OCI-LY1 (cell line): Measurements from ENCODE around the gene ZNHIT1.

Source experiments
- EZH2 ChIP-seq: fragments of 200-600 bp; sonication (generic), shearing (Covaris generic); IDR thresholded peaks from 2 replicates; pipeline ENCODE4 v1.8.0; 2017; ENCODE audit warnings: borderline replicate concordance, mixed run types, mild to moderate bottlenecking, antibody characterized with exemption, low read length, moderate library complexity, mixed read lengths
- TF ChIP-seq, protein P1 (sequence below): fragments of 200-600 bp; sonication (generic), shearing (Covaris generic); IDR thresholded peaks from 2 replicates; pipeline ENCODE4 v1.5.1; 2017; ENCODE audit warnings: mild to moderate bottlenecking, antibody characterized with exemption, low read length, moderate library complexity, mixed read lengths

DNA sequence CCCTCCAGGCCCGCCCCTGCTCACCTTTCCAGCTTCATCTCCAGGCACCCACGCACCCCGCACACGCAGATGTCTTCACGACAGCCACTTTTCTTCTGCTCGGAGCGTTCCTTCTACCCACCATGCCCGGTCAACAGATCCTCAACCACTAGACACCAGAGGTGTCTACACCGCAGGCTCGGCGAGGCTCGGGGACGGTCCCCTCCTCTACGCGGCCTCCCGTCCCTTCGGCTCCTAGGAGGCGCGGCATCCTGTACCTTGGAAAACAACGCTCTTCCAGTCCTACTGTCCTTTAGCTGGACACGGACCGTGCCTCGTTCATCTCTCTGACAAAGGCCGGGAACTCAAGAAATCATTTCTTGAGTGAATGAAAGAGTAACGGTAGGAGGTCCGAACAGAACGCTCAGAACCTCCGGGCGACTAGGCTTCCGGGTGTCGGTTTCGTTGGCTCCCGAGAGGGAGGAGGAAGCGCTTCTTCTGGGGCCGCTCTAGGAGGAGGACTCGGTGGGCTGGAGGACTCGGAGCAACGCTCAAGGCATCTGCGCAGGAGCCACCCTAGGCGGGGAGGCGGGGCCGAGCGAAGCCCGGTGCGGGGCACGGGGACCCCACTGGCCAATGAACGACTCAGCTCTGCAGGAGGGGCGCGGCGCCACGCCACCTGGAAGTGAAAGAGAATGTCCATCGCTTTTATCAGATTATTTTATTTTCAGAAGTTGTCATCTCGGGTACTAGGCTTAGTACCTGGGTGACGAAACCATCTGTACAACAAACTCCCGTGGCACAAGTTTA is 34.1 kb downstream of the ZNHIT1 start:
- TF ChIP-seq EZH2 = no peak
- TF ChIP-seq, protein P1, sequence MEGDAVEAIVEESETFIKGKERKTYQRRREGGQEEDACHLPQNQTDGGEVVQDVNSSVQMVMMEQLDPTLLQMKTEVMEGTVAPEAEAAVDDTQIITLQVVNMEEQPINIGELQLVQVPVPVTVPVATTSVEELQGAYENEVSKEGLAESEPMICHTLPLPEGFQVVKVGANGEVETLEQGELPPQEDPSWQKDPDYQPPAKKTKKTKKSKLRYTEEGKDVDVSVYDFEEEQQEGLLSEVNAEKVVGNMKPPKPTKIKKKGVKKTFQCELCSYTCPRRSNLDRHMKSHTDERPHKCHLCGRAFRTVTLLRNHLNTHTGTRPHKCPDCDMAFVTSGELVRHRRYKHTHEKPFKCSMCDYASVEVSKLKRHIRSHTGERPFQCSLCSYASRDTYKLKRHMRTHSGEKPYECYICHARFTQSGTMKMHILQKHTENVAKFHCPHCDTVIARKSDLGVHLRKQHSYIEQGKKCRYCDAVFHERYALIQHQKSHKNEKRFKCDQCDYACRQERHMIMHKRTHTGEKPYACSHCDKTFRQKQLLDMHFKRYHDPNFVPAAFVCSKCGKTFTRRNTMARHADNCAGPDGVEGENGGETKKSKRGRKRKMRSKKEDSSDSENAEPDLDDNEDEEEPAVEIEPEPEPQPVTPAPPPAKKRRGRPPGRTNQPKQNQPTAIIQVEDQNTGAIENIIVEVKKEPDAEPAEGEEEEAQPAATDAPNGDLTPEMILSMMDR = no peak
